ENCODE data around the gene CNGB1. TPM values are rescaled to one million over a fixed set of nuclear protein-coding genes. Genes with fewer than 3 reads are reported as not detected.
"Not testable (repeated sequence)": the region's sequence is repeated elsewhere in the genome, so short reads cannot be mapped to it uniquely, and the experiment has no call there.

The CNGB1 gene
- total and polyA plus RNA-seq, 4 donors = 2.1 to 6.5 (median 4.3) TPM

- WGBS (ENCODE audit: insufficient coverage) = 14% methylated on average over 6 of the region's 11 CpGs
- peaks cover 3% of the 10 kb centered on the region for H3K27me3 ChIP-seq (ENCODE audit: control insufficient read depth, insufficient read depth, low read length)
- H3K4me1 ChIP-seq (ENCODE audit: control insufficient read depth, insufficient read depth, low read length) = no peaks in the 10 kb centered on the region
- H3K4me3 ChIP-seq (ENCODE audit: low read depth, low read length) = no peak overlapping the region
- H3K36me3 ChIP-seq (ENCODE audit: control insufficient read depth, insufficient read depth, low read length) = no peaks in the 10 kb centered on the region
- no peak overlapping the region for H3K27ac ChIP-seq (ENCODE audit: low read depth, low read length)
- H3K9me3 ChIP-seq (ENCODE audit: control insufficient read depth, insufficient read depth, low read length) = no peaks in the 10 kb centered on the region
- DNase-seq (ENCODE audit: low read depth in 4 of 6, low spot score in 6 of 6) = no peak
These were observed 97.7 kb downstream of the CNGB1 start for GRCh38 chr16:57873218-57873617.

GRCh38 chr16:57872764-57873163 lies 98.2 kb downstream of the CNGB1 start:
- H3K36me3 ChIP-seq (ENCODE audit: control insufficient read depth, insufficient read depth, low read length); H3K9me3 ChIP-seq (ENCODE audit: control insufficient read depth, insufficient read depth, low read length); H3K4me1 ChIP-seq (ENCODE audit: control insufficient read depth, insufficient read depth, low read length); H3K4me3 ChIP-seq (ENCODE audit: low read depth, low read length); DNase-seq (ENCODE audit: low read depth in 4 of 6, low spot score in 6 of 6); H3K27me3 ChIP-seq (ENCODE audit: control insufficient read depth, insufficient read depth, low read length); H3K27ac ChIP-seq (ENCODE audit: low read depth, low read length): not testable (repeated sequence)
- WGBS (ENCODE audit: insufficient coverage) = 87% methylated on average over 9 of the region's 12 CpGs

- no peak for DNase-seq (ENCODE audit: low read depth in 4 of 6, low spot score in 6 of 6)
- H3K4me3 ChIP-seq (ENCODE audit: low read depth, low read length) = no peak overlapping the region
- no peak overlapping the region for H3K27ac ChIP-seq (ENCODE audit: low read depth, low read length)
- H3K27me3 ChIP-seq (ENCODE audit: control insufficient read depth, insufficient read depth, low read length) = peaks cover 3% of the 10 kb centered on the region
- 100% methylated on average over 1 of the region's 1 CpG for WGBS (ENCODE audit: insufficient coverage)
- no peaks in the 10 kb centered on the region for H3K9me3 ChIP-seq (ENCODE audit: control insufficient read depth, insufficient read depth, low read length)
- no peaks in the 10 kb centered on the region for H3K36me3 ChIP-seq (ENCODE audit: control insufficient read depth, insufficient read depth, low read length)
- H3K4me1 ChIP-seq (ENCODE audit: control insufficient read depth, insufficient read depth, low read length) = no peaks in the 10 kb centered on the region
These were observed 99.5 kb downstream of the CNGB1 start for GRCh38 chr16:57871456-57871855.

DNA sequence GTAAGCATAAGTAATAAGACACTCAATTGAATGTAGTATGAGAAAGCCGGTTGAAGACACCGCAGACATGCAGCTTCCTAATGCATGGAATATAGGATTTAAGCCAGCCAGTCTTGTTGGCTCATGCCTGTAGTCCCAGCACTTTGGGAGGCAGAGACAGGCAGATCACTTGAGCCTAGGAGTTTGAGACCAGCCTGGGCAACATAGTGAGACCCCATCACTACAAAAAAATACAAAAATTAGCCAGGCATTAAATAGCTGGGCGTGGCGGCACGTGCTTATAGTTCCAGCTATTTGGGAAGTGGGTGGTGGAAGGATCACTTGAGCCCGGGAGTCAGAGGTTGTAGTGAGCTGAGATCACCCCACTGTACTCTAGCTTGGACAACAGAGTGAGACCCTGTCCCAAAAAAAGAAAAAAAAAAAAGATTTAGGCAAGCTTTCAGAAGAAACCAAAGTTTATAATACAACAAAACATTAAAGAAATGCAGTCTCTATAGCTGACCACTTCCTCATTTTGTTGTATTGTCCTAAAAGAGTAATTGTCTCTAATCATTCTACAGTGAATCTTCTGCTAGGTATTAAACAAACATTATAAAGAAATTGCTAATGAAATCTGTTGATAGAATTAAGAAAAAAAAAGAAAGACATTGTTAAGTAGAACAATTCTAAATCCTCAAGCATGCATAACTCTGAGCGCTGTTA lies 100.0 kb downstream of the CNGB1 start:
- Histone ChIP-seq H3K27me3 (ENCODE audit: control insufficient read depth, insufficient read depth, low read length) (peaks cover 3% of the 10 kb centered on the region), H3K4me1 (ENCODE audit: control insufficient read depth, insufficient read depth, low read length) (no peaks in the 10 kb centered on the region), H3K4me3 (ENCODE audit: low read depth, low read length) (no peak overlapping the region), H3K27ac (ENCODE audit: low read depth, low read length) (no peak overlapping the region), H3K36me3 (ENCODE audit: control insufficient read depth, insufficient read depth, low read length) (no peaks in the 10 kb centered on the region), H3K9me3 (ENCODE audit: control insufficient read depth, insufficient read depth, low read length) (no peaks in the 10 kb centered on the region)
- DNase-seq (ENCODE audit: low read depth in 4 of 6, low spot score in 6 of 6) = no peak
- no CpG with 5 or more reads among the region's 7 CpGs for WGBS (ENCODE audit: insufficient coverage)

- WGBS (ENCODE audit: insufficient coverage) = 100% methylated on average over 1 of the region's 13 CpGs
- H3K4me1 ChIP-seq (ENCODE audit: control insufficient read depth, insufficient read depth, low read length) = no peaks in the 10 kb centered on the region
- peaks cover 2% of the 10 kb centered on the region for H3K27me3 ChIP-seq (ENCODE audit: control insufficient read depth, insufficient read depth, low read length)
- no peak overlapping the region for H3K27ac ChIP-seq (ENCODE audit: low read depth, low read length)
- H3K9me3 ChIP-seq (ENCODE audit: control insufficient read depth, insufficient read depth, low read length) = no peaks in the 10 kb centered on the region
- DNase-seq (ENCODE audit: low read depth in 4 of 6, low spot score in 6 of 6) = no peak
- H3K4me3 ChIP-seq (ENCODE audit: low read depth, low read length) = no peak overlapping the region
- H3K36me3 ChIP-seq (ENCODE audit: control insufficient read depth, insufficient read depth, low read length) = no peaks in the 10 kb centered on the region
These were observed 101.9 kb downstream of the CNGB1 start for GRCh38 chr16:57868913-57869520.

DNA sequence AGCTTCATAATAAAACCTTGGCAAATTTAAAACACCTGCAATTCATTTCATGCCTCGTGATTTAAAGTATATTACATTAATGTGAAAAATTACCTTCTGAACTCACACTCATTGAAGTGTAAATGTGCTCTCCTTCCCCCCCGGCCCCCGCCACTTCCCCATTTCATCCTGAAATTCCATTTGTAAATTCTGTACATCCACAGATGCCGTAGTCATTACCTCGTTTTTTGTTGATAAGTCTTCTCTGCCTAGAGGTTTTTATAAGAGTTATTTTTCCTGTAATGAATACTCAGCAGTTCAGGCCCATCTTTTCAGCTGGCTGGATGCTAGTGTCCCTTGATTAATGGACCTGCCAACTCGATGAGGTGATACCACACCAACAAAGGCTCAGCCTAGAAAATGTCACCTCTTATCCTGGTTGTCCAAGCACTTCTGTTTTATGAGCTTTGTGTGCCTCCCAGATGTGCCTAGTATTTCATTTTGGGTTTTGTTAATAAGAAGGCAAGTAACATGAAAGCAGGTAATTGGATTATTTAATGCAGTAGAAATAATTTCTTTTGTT lies 103.8 kb downstream of the CNGB1 start:
- Histone ChIP-seq H3K4me1 (ENCODE audit: control insufficient read depth, insufficient read depth, low read length) (no peaks in the 10 kb centered on the region), H3K9me3 (ENCODE audit: control insufficient read depth, insufficient read depth, low read length) (no peaks in the 10 kb centered on the region), H3K36me3 (ENCODE audit: control insufficient read depth, insufficient read depth, low read length) (no peaks in the 10 kb centered on the region), H3K27ac (ENCODE audit: low read depth, low read length) (no peak overlapping the region), H3K27me3 (ENCODE audit: control insufficient read depth, insufficient read depth, low read length) (no peaks in the 10 kb centered on the region), H3K4me3 (ENCODE audit: low read depth, low read length) (no peak overlapping the region)
- peak in 1 of 6 donors; percentile 82 for DNase-seq (ENCODE audit: low read depth in 4 of 6, low spot score in 6 of 6)
- WGBS (ENCODE audit: insufficient coverage) = 17% methylated on average over 1 of the region's 6 CpGs

DNA sequence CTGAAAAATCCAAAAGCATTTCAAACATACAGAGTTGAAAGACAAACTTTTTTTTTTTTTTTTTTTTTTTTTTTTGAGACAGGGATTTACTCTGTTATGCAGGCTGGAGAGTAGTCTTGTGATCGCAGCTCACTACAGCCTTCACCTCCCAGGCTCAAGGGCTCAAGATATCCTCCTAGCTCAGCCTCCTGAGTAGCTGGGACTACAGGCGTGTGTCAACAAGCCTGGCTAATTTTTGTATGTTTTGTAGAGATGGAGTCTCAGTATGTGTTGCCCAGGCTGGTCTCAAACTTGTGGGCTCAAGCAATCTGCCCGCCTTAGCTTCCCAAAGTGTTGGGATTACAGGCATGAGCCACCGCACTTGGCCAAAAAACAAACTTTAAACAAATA lies 104.4 kb downstream of the CNGB1 start:
- 100% methylated on average over 1 of the region's 4 CpGs for WGBS (ENCODE audit: insufficient coverage)
- Histone ChIP-seq H3K9me3 (ENCODE audit: control insufficient read depth, insufficient read depth, low read length) (no peaks in the 10 kb centered on the region), H3K27me3 (ENCODE audit: control insufficient read depth, insufficient read depth, low read length) (no peaks in the 10 kb centered on the region), H3K36me3 (ENCODE audit: control insufficient read depth, insufficient read depth, low read length) (no peaks in the 10 kb centered on the region), H3K4me3 (ENCODE audit: low read depth, low read length) (no peak overlapping the region), H3K27ac (ENCODE audit: low read depth, low read length) (no peak overlapping the region), H3K4me1 (ENCODE audit: control insufficient read depth, insufficient read depth, low read length) (no peaks in the 10 kb centered on the region)
- no peak for DNase-seq (ENCODE audit: low read depth in 4 of 6, low spot score in 6 of 6)

- Histone ChIP-seq H3K36me3 (ENCODE audit: control insufficient read depth, insufficient read depth, low read length) (no peaks in the 10 kb centered on the region), H3K27me3 (ENCODE audit: control insufficient read depth, insufficient read depth, low read length) (no peaks in the 10 kb centered on the region), H3K4me3 (ENCODE audit: low read depth, low read length) (no peak overlapping the region), H3K4me1 (ENCODE audit: control insufficient read depth, insufficient read depth, low read length) (no peaks in the 10 kb centered on the region), H3K27ac (ENCODE audit: low read depth, low read length) (no peak overlapping the region), H3K9me3 (ENCODE audit: control insufficient read depth, insufficient read depth, low read length) (no peaks in the 10 kb centered on the region)
- no peak for DNase-seq (ENCODE audit: low read depth in 4 of 6, low spot score in 6 of 6)
- WGBS (ENCODE audit: insufficient coverage) = 88% methylated on average over 3 of the region's 9 CpGs
These were observed 105.0 kb downstream of the CNGB1 start for GRCh38 chr16:57865746-57866528.

GRCh38 chr16:57863434-57864160 lies 107.3 kb downstream of the CNGB1 start:
- H3K27ac ChIP-seq (ENCODE audit: low read depth, low read length) = no peak overlapping the region
- peak; percentile 46 to 92 (median 60) for DNase-seq (ENCODE audit: low read depth in 4 of 6, low spot score in 6 of 6)
- WGBS (ENCODE audit: insufficient coverage) = 0% methylated on average over 1 of the region's 5 CpGs

More at GRCh38 chr16:57863434-57864160, 107.3 kb downstream of the CNGB1 start:
- no peaks in the 10 kb centered on the region for H3K9me3 ChIP-seq (ENCODE audit: control insufficient read depth, insufficient read depth, low read length)
- H3K27me3 ChIP-seq (ENCODE audit: control insufficient read depth, insufficient read depth, low read length) = no peaks in the 10 kb centered on the region
- no peaks in the 10 kb centered on the region for H3K36me3 ChIP-seq (ENCODE audit: control insufficient read depth, insufficient read depth, low read length)
- H3K4me1 ChIP-seq (ENCODE audit: control insufficient read depth, insufficient read depth, low read length) = no peaks in the 10 kb centered on the region
- H3K4me3 ChIP-seq (ENCODE audit: low read depth, low read length) = no peak overlapping the region
